GM23248 (cell line): Measurements from ENCODE around the gene PHC2.

Experiments
- EZH2 ChIP-seq: fragments of 200-600 bp; sonication (generic); IDR thresholded peaks from 2 replicates; pipeline ENCODE4 v1.6.1; 2018; ENCODE audit warnings: antibody characterized with exemption, mild to moderate bottlenecking; ENCODE audit not compliant: insufficient read depth, poor library complexity, severe bottlenecking
- EZH2phosphoT487 ChIP-seq: fragments of 200-600 bp; sonication (generic); IDR thresholded peaks from 2 replicates; pipeline ENCODE4 v1.6.1; 2018; ENCODE audit warnings: antibody characterized with exemption, moderate library complexity, mild to moderate bottlenecking, low read depth; ENCODE audit not compliant: insufficient read depth

GRCh38 chr1:33392639-33393038 lies 38.3 kb downstream of the PHC2 start:
- TF ChIP-seq EZH2, result no peak
- no peak for TF ChIP-seq EZH2phosphoT487
